ENCODE results near the gene ZNF93. TPM values are rescaled to one million over a fixed set of nuclear protein-coding genes. Genes with fewer than 3 reads are reported as not detected.

ZNF93 gene
- total and polyA plus RNA-seq, 2 of the 13 experiments (the other 11 are each of a cell fraction or from before 2014, with no cell fraction given), result 0.49 to 0.66 TPM

DNA sequence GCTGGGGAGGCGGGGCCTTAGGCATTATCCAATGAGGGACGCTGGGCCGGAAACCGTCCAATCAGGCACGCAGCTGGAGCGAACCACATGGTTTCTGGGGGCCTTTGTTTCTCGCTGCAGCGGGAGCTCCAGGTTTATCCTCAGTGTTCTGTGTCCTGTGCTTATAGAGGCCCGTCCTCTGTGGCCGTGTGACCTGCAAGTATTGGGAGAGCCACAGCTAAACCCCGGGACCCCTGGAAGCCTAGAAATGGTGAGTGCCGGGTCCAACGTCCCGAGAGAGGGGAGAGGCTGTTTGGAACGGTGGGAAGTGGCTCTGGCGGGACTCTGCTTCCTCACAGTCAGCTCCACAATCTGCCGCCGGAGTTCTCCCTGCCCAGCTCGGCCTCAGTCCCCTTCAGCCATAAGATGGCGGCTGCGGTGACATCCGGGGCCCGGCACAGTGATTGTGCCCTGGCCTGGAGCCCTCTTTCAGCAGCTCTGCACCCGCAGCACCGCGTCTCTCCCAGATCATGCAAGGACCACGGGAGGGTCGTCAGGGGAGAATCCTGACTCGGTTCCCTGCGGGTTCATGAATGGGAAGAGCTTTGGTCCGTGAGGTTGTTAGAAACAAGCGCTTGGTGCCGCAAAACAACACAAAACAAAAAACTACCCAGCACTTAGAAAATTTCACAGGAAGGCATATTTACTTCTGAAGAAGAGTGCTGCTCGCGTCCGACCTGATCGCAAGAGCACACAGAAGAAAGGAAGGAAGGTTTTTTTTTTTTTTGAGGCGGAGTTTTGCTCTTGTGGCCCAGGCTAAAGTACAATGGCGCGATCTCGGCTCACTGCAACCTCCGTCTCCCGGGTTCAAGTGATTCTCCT is 34.8 kb upstream of the ZNF93 start, which contains the start of gene ZNF253 (continued):
- TF ChIP-seq ONECUT2 (CRISPR knock-in tag; IDR thresholded peaks at IDR 0.05), result no peak
- TF ChIP-seq PRPF4 (IDR thresholded peaks at IDR 0.05; ENCODE audit: low read depth, low read length, poor library complexity, severe bottlenecking), result no peak
- TF ChIP-seq, protein P1, sequence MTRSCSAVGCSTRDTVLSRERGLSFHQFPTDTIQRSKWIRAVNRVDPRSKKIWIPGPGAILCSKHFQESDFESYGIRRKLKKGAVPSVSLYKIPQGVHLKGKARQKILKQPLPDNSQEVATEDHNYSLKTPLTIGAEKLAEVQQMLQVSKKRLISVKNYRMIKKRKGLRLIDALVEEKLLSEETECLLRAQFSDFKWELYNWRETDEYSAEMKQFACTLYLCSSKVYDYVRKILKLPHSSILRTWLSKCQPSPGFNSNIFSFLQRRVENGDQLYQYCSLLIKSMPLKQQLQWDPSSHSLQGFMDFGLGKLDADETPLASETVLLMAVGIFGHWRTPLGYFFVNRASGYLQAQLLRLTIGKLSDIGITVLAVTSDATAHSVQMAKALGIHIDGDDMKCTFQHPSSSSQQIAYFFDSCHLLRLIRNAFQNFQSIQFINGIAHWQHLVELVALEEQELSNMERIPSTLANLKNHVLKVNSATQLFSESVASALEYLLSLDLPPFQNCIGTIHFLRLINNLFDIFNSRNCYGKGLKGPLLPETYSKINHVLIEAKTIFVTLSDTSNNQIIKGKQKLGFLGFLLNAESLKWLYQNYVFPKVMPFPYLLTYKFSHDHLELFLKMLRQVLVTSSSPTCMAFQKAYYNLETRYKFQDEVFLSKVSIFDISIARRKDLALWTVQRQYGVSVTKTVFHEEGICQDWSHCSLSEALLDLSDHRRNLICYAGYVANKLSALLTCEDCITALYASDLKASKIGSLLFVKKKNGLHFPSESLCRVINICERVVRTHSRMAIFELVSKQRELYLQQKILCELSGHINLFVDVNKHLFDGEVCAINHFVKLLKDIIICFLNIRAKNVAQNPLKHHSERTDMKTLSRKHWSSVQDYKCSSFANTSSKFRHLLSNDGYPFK (CRISPR knock-in tag; IDR thresholded peaks at IDR 0.05; ENCODE audit: borderline replicate concordance), result peak; percentile 25; the same call in 1 of the 2 replicates
- peak; percentile 26; the same call in 1 of the 2 replicates for TF ChIP-seq ZBTB7B (CRISPR knock-in tag; IDR thresholded peaks at IDR 0.05)
- TF ChIP-seq, protein P2, sequence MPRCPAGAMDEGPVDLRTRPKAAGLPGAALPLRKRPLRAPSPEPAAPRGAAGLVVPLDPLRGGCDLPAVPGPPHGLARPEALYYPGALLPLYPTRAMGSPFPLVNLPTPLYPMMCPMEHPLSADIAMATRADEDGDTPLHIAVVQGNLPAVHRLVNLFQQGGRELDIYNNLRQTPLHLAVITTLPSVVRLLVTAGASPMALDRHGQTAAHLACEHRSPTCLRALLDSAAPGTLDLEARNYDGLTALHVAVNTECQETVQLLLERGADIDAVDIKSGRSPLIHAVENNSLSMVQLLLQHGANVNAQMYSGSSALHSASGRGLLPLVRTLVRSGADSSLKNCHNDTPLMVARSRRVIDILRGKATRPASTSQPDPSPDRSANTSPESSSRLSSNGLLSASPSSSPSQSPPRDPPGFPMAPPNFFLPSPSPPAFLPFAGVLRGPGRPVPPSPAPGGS (CRISPR knock-in tag; IDR thresholded peaks at IDR 0.05), result peak; percentile 47; the same call in 1 of the 2 replicates
- no peak for TF ChIP-seq FOXA3 (CRISPR knock-in tag; IDR thresholded peaks at IDR 0.05)
- TF ChIP-seq ZNF280D (CRISPR knock-in tag; IDR thresholded peaks at IDR 0.05), result peak; percentile 83; the same call in 1 of the 2 replicates
- no peak for TF ChIP-seq ZNF569 (CRISPR knock-in tag; IDR thresholded peaks at IDR 0.05; ENCODE audit: borderline replicate concordance)
- TF ChIP-seq YEATS4 (CRISPR knock-in tag; IDR thresholded peaks at IDR 0.05; ENCODE audit: borderline replicate concordance), result peak; percentile 62; the same call in 1 of the 2 replicates
- no peak for TF ChIP-seq ZNF674 (CRISPR knock-in tag; IDR thresholded peaks at IDR 0.05; ENCODE audit: low read depth)
- TF ChIP-seq ZNF576 (CRISPR knock-in tag; IDR thresholded peaks at IDR 0.05), result no peak
- TF ChIP-seq ZNF891 (CRISPR knock-in tag; IDR thresholded peaks at IDR 0.05), result peak; percentile 57; the same call in 1 of the 2 replicates
- 0 out of 2 replicates have a peak, but pooled peaks have one; percentile 78 for TF ChIP-seq ZNF101 (CRISPR knock-in tag; IDR thresholded peaks at IDR 0.05; ENCODE audit: borderline replicate concordance, low read depth)

All from HepG2 (cell line).